SK-N-SH (cell line): Measurements from ENCODE around the gene INO80C.

ENCODE experiments used
- CTCF ChIP-seq: fragments of 200-600 bp; sonication (generic); IDR thresholded peaks from 2 replicates; pipeline ENCODE4 v1.6.1; 2017; ENCODE audit warnings: antibody characterized with exemption, mild to moderate bottlenecking, moderate library complexity
- EP300 ChIP-seq, 2 experiments: IDR thresholded peaks; 2 replicates each; pipeline versions ENCODE4 v1.4.0 to v1.6.1; 2012; ENCODE audit warnings: borderline replicate concordance in 1 of 2, low read depth in 1 of 2, low read length in 1 of 2
- EZH2phosphoT487 ChIP-seq: fragments of 200-600 bp; sonication (generic); IDR thresholded peaks from 2 replicates; pipeline ENCODE4 v1.6.1; 2017; ENCODE audit warnings: low read depth, mixed run types, mild to moderate bottlenecking, antibody characterized with exemption, moderate library complexity, borderline replicate concordance
- FOXM1 ChIP-seq: IDR thresholded peaks from 2 replicates; pipeline ENCODE4 v1.4.0; 2012; ENCODE audit warnings: low read depth, mild to moderate bottlenecking
- TCF12 ChIP-seq: IDR thresholded peaks from 2 replicates; pipeline ENCODE4 v1.4.0; 2012
- USF2 ChIP-seq: fragments of 150-350 bp; IDR thresholded peaks from 2 replicates; pipeline ENCODE4 v1.6.1; 2017; ENCODE audit warnings: antibody characterized with exemption, low read length, low read depth, borderline replicate concordance

GRCh38 chr18:35459997-35460396, 37.8 kb downstream of the INO80C start:
- no peak for TF ChIP-seq USF2
- TF ChIP-seq EP300 (IDR thresholded peaks at IDR 0.05; ENCODE audit: borderline replicate concordance in 1 of 2, low read depth in 1 of 2, low read length in 1 of 2), result no peak
- TF ChIP-seq CTCF, result no peak
- TF ChIP-seq TCF12, result no peak
- TF ChIP-seq FOXM1, result no peak
- TF ChIP-seq EZH2phosphoT487, result no peak
